Thyroid gland (tissue), 4 donors: ENCODE measurements around the gene PYROXD2.

Experiments
- POLR2A ChIP-seq, 2 donors: fragments of 450-650 bp; IDR thresholded peaks; one replicate each; pipeline ENCODE4 v1.6.1; 2017; ENCODE audit warnings: antibody characterized with exemption in 2 of 2, mild to moderate bottlenecking in 2 of 2, moderate library complexity in 1 of 2
- TF ChIP-seq, protein P1 (sequence below), 6 experiments: fragments of 200-600 bp in 3 of 6; fragments of 450-650 bp in 3 of 6; sonication (generic) in 3 of 6; IDR thresholded peaks; one replicate each; pipeline ENCODE4 v1.5.1; 2016 to 2019; ENCODE audit warnings: antibody characterized with exemption in 6 of 6, mild to moderate bottlenecking in 2 of 6, inconsistent platforms in 1 of 6, moderate library complexity in 1 of 6

DNA sequence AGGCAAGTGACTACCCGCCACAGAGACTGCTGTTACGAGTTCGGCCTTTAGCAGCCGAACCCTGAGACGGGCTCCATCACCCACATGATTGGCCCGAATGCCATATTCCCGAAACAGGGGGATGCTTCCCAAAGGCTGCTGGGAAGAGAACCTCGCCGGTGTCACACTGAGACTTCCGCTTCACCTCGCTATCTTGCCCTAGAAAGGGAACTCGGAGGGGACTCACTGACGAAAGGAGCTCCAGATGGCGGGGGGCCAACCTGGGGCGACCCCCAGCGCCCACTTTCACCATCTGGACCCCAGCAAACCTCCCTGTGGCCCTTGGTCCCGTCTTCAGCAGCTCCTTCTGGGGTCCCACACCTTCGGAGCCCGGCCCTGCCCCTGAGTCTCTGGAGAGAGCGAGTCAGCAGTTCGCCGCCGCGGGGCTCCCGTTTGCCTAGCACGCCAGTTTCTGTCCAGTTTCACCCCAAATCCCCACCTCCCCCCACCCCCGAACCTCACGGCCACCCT lies 31.2 kb upstream of the PYROXD2 start:
- TF ChIP-seq, protein P1, sequence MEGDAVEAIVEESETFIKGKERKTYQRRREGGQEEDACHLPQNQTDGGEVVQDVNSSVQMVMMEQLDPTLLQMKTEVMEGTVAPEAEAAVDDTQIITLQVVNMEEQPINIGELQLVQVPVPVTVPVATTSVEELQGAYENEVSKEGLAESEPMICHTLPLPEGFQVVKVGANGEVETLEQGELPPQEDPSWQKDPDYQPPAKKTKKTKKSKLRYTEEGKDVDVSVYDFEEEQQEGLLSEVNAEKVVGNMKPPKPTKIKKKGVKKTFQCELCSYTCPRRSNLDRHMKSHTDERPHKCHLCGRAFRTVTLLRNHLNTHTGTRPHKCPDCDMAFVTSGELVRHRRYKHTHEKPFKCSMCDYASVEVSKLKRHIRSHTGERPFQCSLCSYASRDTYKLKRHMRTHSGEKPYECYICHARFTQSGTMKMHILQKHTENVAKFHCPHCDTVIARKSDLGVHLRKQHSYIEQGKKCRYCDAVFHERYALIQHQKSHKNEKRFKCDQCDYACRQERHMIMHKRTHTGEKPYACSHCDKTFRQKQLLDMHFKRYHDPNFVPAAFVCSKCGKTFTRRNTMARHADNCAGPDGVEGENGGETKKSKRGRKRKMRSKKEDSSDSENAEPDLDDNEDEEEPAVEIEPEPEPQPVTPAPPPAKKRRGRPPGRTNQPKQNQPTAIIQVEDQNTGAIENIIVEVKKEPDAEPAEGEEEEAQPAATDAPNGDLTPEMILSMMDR (IDR thresholded peaks at IDR 0.05): no peak
- no peak for TF ChIP-seq POLR2A (IDR thresholded peaks at IDR 0.05)
